Measurements from ENCODE around the gene COL13A1. TPM values are rescaled to one million over a fixed set of nuclear protein-coding genes. Genes with fewer than 3 reads are reported as not detected.

Gene COL13A1
- 3.1 and 3.6 TPM in 2 replicates for total RNA-seq (2021)
- long read RNA-seq, partial matches to known transcripts = 2 of 7 reads
- long read RNA-seq, other reads (novel, unspliced or antisense) = 5 of 7 reads

DNA sequence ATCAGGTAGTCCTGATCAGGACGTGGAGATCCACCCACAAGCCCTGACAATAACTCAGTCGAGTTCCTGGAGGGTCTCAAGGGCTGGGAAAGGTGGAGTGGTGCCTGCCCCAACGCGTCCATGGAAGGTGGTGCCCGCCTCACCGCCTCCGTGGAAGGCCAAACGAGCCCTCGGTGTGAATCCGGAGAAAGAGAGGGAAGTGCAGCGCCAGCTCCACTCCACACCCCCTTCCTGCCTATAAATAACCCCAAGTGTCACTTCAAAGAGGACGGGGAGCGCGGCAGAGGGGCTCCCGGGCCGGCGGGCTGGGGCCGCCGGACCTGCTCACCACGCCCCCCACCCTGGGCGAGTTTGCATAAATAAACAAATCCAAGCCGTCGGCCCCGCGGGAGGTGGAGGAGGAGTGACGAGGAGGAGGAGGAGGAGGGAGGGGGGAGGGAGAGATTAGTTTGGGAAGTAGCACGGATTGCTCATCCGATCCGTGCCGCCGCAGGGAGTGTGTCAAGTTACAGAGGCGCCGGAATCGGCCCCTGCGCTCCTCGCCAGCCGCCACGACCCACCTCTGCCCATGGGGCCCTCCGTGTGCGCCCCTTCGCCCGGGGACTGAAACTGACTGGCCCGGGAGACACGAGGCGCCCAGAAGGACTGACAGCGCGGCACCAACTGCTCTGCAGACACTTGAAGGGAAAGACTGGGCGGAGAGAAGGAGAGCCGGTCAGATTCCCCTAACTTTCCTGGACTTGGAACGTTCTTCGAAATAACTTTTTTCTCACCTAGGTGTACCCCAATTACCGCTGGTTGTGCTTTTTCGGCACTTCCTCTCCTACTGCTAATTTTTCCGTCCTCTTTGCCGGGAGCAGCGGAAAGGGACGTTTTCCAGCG lies at the start of gene COL13A1:
Gene COL13A1 (plus strand): TSS at position 473 of the 882 bp plus-strand sequence. CDS start 518 bp downstream, outside the sequence.
- H3K23ac ChIP-seq (ENCODE audit: insufficient read length, low read depth, low read length) = no peak within 1 kb of the TSS
- peaks cover 81% of the 10 kb centered on the region for H3K27me3 Mint-ChIP-seq (ENCODE audit: low read depth)
- H4K91ac ChIP-seq (ENCODE audit: insufficient read length, low read depth, low read length) = no peak within 1 kb of the TSS
- H3K9me3 ChIP-seq (ENCODE audit: control insufficient read depth, low read depth, low read length) = no peaks in the 10 kb centered on the region
- H4K20me1 ChIP-seq (ENCODE audit: control insufficient read depth, insufficient read depth, insufficient read length) = no peaks in the 10 kb centered on the region
- no peak within 1 kb of the TSS for H3K18ac ChIP-seq (ENCODE audit: insufficient read length, low read depth, low read length)
- H3K23me2 ChIP-seq (ENCODE audit: insufficient read length, low read depth, low read length, poor library complexity, severe bottlenecking) = peaks cover 21% of the 10 kb centered on the region
- H2BK5ac ChIP-seq (ENCODE audit: insufficient read length, low read length) = no peak within 1 kb of the TSS
- no peak within 1 kb of the TSS for H2BK120ac ChIP-seq (ENCODE audit: low read depth, low read length, poor library complexity, severe bottlenecking)
- H2AK5ac ChIP-seq (ENCODE audit: insufficient read length, low read length) = no peak within 1 kb of the TSS
- TF ChIP-seq, protein P1, sequence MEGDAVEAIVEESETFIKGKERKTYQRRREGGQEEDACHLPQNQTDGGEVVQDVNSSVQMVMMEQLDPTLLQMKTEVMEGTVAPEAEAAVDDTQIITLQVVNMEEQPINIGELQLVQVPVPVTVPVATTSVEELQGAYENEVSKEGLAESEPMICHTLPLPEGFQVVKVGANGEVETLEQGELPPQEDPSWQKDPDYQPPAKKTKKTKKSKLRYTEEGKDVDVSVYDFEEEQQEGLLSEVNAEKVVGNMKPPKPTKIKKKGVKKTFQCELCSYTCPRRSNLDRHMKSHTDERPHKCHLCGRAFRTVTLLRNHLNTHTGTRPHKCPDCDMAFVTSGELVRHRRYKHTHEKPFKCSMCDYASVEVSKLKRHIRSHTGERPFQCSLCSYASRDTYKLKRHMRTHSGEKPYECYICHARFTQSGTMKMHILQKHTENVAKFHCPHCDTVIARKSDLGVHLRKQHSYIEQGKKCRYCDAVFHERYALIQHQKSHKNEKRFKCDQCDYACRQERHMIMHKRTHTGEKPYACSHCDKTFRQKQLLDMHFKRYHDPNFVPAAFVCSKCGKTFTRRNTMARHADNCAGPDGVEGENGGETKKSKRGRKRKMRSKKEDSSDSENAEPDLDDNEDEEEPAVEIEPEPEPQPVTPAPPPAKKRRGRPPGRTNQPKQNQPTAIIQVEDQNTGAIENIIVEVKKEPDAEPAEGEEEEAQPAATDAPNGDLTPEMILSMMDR (conservative IDR thresholded peaks at IDR 0.05) = no peak
- H3K9me3 Mint-ChIP-seq = no peaks in the 10 kb centered on the region; a peak in 1 of 5 replicates
- H3K27me3 ChIP-seq (ENCODE audit: insufficient read depth, low read length) = peaks cover 8% of the 10 kb centered on the region; the same call in 1 of the 2 replicates
- no peaks in the 10 kb centered on the region for H3K79me2 ChIP-seq (ENCODE audit: insufficient read depth, low read length)
- peak; percentile 93 for DNase-seq
- H3K27ac Mint-ChIP-seq = peak within 1 kb of the TSS in 1 of 3 experiments; percentile 52; a peak in 2 of 7 replicates
- H3K4me1 Mint-ChIP-seq = peaks cover 47 to 66% of the 10 kb centered on the region in 2 experiments
- H3K27ac ChIP-seq (ENCODE audit: insufficient read length, low read depth, low read length) = no peak within 1 kb of the TSS
- H3K79me1 ChIP-seq (ENCODE audit: insufficient read depth, low read depth, low read length, poor library complexity, severe bottlenecking) = no peaks in the 10 kb centered on the region
- H3K14ac ChIP-seq (ENCODE audit: insufficient read depth, low read length) = peak within 1 kb of the TSS; percentile 14; the same call in 1 of the 2 replicates
- H4K5ac ChIP-seq (ENCODE audit: insufficient read length, low read depth, low read length) = no peak within 1 kb of the TSS
- H3K4me3 Mint-ChIP-seq = peak within 1 kb of the TSS; percentile 71 to 87
- no peak within 1 kb of the TSS for H2BK15ac ChIP-seq (ENCODE audit: low read depth, low read length)
- peak within 1 kb of the TSS; percentile 3 for H3K9ac ChIP-seq (ENCODE audit: extremely low read depth, insufficient read length, low read length)
- H3K36me3 Mint-ChIP-seq (ENCODE audit: insufficient read depth in 1 of 3, low read depth in 3 of 3) = no peaks in the 10 kb centered on the region
- no peak within 1 kb of the TSS for H3K4ac ChIP-seq (ENCODE audit: low read depth, low read length)
- no peak within 1 kb of the TSS for H2BK20ac ChIP-seq (ENCODE audit: low read depth, low read length, poor library complexity, severe bottlenecking)
- peak within 1 kb of the TSS; percentile 88 for H3K4me2 ChIP-seq (ENCODE audit: insufficient read depth, insufficient read length, low read length)
- H4K8ac ChIP-seq (replicated peaks; ENCODE audit: insufficient read length, low read depth, low read length) = no peak within 1 kb of the TSS
- H2BK12ac ChIP-seq (ENCODE audit: insufficient read length, low read depth, low read length) = no peak within 1 kb of the TSS
- no peak within 1 kb of the TSS for H3T11ph ChIP-seq (ENCODE audit: low read length)
- peaks cover 6% of the 10 kb centered on the region; the same call in 1 of the 2 replicates for H3K4me1 ChIP-seq (ENCODE audit: insufficient read depth, low read length)
- WGBS (ENCODE audit: extremely low coverage, insufficient read length, low lambda C conversion rate) = no CpG with 5 or more reads among the region's 58 CpGs
- H3K56ac ChIP-seq (ENCODE audit: insufficient read length, low read depth, low read length) = no peak within 1 kb of the TSS
- H2AFZ ChIP-seq (ENCODE audit: low read length) = no peak within 1 kb of the TSS

Measured in H9 (cell line).